ENCODE results near the gene LBHD1. TPM values are rescaled to one million over a fixed set of nuclear protein-coding genes. Genes with fewer than 3 reads are reported as not detected.
A peak's percentile ranks its signal among the peaks of the same experiment; 100 is the strongest.

The LBHD1 gene
- total RNA-seq, 1 experiment from 2014 or later: 10.4 TPM

DNA sequence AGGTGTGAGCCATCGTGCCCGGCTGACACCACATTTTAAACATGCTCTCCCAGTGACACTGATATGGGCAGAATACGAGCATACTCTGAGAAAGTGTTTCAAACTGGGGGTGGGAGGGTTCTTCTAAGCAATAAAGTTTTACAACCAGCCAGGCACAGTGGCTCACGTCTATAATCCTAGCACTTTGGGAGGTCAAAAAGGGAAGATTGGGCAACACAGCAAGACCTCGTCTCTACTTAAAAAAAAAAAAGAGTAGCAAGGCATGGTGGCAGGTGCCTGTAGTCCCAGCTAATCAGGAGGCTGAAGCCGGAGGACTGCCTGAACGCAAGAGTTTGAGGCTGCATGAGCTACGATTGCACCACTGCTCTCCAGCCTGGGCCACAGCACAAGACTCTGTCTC is 27.8 kb downstream of the LBHD1 start:
- no peaks in the 10 kb centered on the region for H3K27me3 Mint-ChIP-seq (ENCODE audit: low read depth)
- DNase-seq: no peak
- Histone ChIP-seq H3K79me2 (ENCODE audit: insufficient read depth, low read length) (peaks cover 10% of the 10 kb centered on the region; the same call in 1 of the 2 replicates), H2BK12ac (ENCODE audit: insufficient read length, low read depth, low read length) (no peak overlapping the region), H3K14ac (ENCODE audit: insufficient read depth, low read length) (no peak overlapping the region), H4K20me1 (ENCODE audit: control insufficient read depth, insufficient read depth, insufficient read length) (no peaks in the 10 kb centered on the region), H2AK5ac (ENCODE audit: insufficient read length, low read length) (no peak overlapping the region), H2BK5ac (ENCODE audit: insufficient read length, low read length) (no peak overlapping the region), H3K4me2 (ENCODE audit: insufficient read depth, insufficient read length, low read length) (no peak overlapping the region), H2BK15ac (ENCODE audit: low read depth, low read length) (no peak overlapping the region), H3K79me1 (ENCODE audit: insufficient read depth, low read depth, low read length, poor library complexity, severe bottlenecking) (no peaks in the 10 kb centered on the region), H4K91ac (ENCODE audit: insufficient read length, low read depth, low read length) (no peak overlapping the region), H3K9me3 (ENCODE audit: control insufficient read depth, low read depth, low read length) (no peaks in the 10 kb centered on the region), H2BK120ac (ENCODE audit: low read depth, low read length, poor library complexity, severe bottlenecking) (no peak overlapping the region), H3K56ac (ENCODE audit: insufficient read length, low read depth, low read length) (no peak overlapping the region), H3T11ph (ENCODE audit: low read length) (no peak overlapping the region), H3K23ac (ENCODE audit: insufficient read length, low read depth, low read length) (no peak overlapping the region), H3K4me1 (ENCODE audit: insufficient read depth, low read length) (peaks cover 3% of the 10 kb centered on the region; the same call in 1 of the 2 replicates), H3K27ac (ENCODE audit: insufficient read length, low read depth, low read length) (no peak overlapping the region), H3K18ac (ENCODE audit: insufficient read length, low read depth, low read length) (no peak overlapping the region), H3K23me2 (ENCODE audit: insufficient read length, low read depth, low read length, poor library complexity, severe bottlenecking) (peaks cover 5% of the 10 kb centered on the region), H3K9ac (ENCODE audit: extremely low read depth, insufficient read length, low read length) (no peak overlapping the region), H2BK20ac (ENCODE audit: low read depth, low read length, poor library complexity, severe bottlenecking) (no peak overlapping the region), H3K27me3 (ENCODE audit: insufficient read depth, low read length) (no peaks in the 10 kb centered on the region), H2AFZ (ENCODE audit: low read length) (no peak overlapping the region), H3K4ac (ENCODE audit: low read depth, low read length) (no peak overlapping the region), H4K8ac (replicated peaks; ENCODE audit: insufficient read length, low read depth, low read length) (no peak overlapping the region), H4K5ac (ENCODE audit: insufficient read length, low read depth, low read length) (no peak overlapping the region)
- H3K27ac Mint-ChIP-seq: 0 out of 7 replicates have a peak overlapping the region, but pooled peaks of 1 of the 3 experiments have one; percentile 12
- TF ChIP-seq, protein P1, sequence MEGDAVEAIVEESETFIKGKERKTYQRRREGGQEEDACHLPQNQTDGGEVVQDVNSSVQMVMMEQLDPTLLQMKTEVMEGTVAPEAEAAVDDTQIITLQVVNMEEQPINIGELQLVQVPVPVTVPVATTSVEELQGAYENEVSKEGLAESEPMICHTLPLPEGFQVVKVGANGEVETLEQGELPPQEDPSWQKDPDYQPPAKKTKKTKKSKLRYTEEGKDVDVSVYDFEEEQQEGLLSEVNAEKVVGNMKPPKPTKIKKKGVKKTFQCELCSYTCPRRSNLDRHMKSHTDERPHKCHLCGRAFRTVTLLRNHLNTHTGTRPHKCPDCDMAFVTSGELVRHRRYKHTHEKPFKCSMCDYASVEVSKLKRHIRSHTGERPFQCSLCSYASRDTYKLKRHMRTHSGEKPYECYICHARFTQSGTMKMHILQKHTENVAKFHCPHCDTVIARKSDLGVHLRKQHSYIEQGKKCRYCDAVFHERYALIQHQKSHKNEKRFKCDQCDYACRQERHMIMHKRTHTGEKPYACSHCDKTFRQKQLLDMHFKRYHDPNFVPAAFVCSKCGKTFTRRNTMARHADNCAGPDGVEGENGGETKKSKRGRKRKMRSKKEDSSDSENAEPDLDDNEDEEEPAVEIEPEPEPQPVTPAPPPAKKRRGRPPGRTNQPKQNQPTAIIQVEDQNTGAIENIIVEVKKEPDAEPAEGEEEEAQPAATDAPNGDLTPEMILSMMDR (conservative IDR thresholded peaks at IDR 0.05): no peak
- peaks cover 14 to 44% (median 32%) of the 10 kb centered on the region in 3 experiments for H3K36me3 Mint-ChIP-seq (ENCODE audit: insufficient read depth in 1 of 3, low read depth in 3 of 3)
- no CpG with 5 or more reads among the region's 8 CpGs for WGBS (ENCODE audit: extremely low coverage, insufficient read length, low lambda C conversion rate)
- H3K4me1 Mint-ChIP-seq: peaks cover 7 to 9% of the 10 kb centered on the region in 2 experiments
- peak overlapping the region; percentile 36 to 58; a peak in 3 of 5 replicates for H3K4me3 Mint-ChIP-seq
- H3K9me3 Mint-ChIP-seq: no peaks in the 10 kb centered on the region

Data from H9 (cell line).